HG03095 (cell line): ENCODE measurements around the gene FRAT1.

Experiments
- ATAC-seq: cut with Tn5 transposase; IDR thresholded peaks from one replicate; pipeline ENCODE4 v1.9.1; 2021; ENCODE audit warnings: moderate library complexity; ENCODE audit not compliant: unreplicated experiment

Gene FRAT1

DNA sequence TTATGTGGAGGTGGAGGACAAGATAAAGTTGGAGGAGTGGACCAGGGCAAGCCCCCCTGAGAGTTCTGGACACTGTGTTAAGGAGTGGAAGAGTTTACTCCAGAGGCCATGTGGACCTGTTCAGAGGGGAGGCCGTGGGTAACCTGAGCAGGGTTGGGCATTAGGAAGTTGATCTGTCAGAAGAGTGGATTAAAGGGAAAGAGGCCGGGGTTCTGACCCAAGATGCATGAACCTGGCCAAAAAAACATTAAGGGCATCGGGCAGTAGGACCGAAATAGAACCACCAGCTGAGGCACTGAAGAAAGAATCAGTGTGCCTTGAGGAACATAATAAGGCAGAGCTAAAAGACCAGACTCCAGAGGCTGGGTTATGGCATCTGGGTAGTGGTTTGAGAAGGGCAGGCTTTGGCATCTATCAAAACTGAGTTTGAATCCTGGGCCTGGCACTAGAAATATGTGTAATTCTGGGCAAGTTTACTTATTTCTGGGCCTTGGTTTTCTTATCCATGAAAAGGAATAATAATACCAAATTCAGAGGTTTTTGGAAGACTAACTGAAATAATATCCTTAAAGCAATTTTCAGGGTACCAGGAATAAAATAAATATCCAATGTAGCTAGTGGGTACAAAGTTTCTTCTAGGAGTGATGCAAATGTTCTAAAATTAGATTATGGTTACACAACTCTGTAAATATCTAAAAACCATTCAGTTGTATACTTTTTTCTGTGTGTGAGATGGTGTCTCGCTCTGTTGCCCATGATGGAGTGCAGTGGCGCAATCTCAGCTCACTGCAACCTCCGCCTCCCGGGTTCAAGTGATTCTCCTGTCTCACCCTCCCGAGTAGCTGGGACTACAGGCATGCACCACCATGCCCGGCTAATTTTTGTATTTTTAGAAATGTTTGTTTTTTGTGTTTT lies 10.9 kb upstream of the FRAT1 start:
- ATAC-seq, result no peak

- no peak for ATAC-seq
Measured at GRCh38 chr10:97311111-97311626, 7.9 kb upstream of the FRAT1 start.

DNA sequence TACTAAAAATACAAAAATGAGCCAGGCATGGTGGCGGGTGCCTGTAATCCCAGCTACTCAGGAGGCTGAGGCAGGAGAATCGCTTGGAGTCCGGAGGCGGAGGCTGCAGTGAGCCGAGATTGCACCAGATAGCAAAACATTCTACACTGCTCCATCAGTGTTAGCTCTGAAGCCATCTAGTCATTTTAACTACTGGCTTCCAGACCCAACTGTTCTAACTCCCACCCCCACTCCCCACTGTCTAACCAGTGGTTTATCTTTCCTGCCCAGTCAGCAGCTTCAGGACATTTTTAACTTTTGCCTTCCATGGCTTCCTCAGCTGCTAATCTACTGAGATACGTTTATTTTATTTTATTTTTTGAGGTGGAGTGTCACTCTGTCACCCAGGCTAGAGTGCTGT lies 6.2 kb upstream of the FRAT1 start:
- no peak for ATAC-seq

DNA sequence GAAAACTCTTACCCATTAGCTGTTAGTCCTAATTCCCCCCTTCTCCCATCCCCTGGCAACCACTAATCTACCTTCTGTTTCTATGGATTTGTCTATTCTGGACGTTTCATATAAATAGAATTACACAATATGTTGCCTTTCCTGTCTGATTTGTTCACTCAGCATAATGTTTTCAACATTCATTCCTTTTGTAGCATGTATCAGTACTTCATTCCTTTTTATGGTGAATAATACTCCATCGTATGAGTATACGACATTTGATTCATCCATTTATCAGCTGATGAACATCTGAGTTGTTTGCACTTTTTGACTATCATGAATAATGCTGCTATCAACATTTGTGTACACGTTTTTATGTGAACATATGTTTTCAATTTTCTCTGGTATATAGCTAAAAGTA lies 4.4 kb upstream of the FRAT1 start:
- no peak for ATAC-seq

GRCh38 chr10:97319671-97320479 lies 804 bp downstream of the FRAT1 start:
- peak; percentile 37 for ATAC-seq

DNA sequence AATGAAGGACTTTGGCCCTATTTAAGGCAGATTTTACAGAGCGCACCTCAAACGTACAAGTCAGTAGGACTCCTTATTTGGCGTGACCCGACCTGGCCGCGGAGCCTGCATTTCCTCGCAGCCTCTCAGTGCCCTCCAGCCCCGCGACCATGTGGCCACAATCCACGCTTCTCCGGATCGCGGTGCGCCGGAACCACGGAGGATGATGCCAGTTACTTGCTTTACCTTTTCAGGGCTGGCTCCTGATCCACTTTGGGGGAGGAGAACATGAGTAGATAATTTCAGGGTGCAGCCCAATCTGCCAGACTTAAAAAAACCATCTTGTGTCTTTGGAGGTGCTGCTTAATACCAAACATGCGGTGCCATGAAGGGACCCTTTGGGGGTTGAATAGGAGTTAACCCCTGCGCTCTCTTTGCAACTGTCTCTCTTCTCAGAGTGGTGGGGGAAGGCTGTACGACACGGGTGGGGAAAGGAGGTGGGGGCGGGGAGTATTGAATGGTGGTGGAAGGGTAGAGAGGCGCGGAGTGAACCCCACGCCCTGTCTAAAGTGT lies 1.5 kb downstream of the FRAT1 start:
- ATAC-seq, result no peak

GRCh38 chr10:97321032-97321803 lies 2.1 kb downstream of the FRAT1 start:
- ATAC-seq, result no peak

DNA sequence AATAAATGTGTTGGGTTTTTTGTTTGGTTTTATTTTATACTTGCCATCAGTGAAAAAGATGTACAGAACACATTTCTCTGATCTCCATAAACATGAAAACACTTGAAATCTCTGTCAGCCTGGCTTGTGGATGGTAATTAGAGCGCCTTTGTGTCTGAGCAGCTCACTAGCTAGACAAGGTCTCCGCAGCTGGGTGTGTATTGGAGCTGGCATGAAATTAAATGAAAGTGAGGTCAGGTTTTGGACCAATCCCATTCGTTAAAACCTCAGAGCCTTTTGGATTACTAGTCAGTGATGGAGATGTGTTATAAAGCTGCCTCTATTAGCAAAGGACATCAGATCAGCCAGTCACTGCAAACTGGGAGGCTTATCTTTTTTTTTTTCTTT lies 2.7 kb downstream of the FRAT1 start:
- ATAC-seq, result no peak

- no peak for ATAC-seq
Measured at GRCh38 chr10:97323501-97323900, 4.4 kb downstream of the FRAT1 start.

DNA sequence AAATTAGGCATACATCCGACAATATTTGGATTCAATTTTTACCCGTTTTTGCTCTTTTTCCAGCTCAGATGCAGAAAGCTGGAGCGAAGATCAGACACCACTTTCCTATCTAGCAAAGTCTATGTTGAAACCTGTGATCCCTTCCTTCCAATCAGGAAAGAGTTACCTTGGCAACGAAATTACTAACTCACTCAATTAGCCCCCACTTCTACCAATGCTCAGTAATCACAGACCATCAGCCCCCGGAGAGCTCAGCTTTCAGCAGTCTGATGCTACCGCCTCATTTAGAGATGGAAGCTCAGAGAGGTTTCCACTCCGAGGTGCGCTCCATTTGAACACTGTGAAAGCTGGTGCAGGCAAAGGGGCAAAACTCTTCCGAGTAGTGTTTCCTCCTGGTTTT lies 6.7 kb downstream of the FRAT1 start:
- no peak for ATAC-seq

- no peak for ATAC-seq
Measured at GRCh38 chr10:97327348-97328294, 8.6 kb downstream of the FRAT1 start.

DNA sequence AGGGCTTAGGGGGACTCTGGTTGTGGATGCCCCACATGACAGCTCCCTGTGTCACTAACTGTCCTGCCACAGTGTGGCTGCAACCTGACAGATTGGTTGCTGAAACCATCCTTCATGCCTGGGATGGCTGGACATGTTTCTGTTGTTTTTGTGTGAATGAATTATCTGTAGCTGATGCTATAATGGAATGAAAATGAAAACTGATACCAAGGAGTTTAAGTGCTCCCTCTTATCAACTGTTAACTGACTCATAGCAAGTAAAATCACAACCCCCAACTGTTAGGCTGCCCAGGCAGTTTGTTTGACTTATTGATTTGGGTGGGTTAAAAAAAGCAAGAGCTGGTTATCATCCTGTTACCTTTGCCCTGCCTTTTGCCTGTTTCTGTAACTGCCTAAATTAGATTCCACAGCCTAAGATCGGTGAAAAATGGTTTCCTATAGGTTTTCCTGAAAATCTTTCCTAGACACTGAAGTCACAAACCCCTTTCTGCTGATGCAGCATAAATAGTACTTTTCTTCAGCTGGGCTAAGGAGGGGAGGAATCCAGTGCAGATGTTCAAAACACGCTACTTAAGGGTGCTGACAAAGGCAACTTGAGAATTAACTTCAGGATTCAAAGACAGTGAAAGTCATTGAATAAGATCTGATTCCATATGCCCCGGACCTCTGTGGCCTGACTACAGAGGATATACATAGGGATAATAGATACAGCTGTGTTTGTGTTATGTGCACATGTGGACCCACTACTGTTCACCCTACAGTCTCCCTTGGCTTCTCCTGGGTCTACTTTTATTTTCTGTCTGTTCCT lies 9.8 kb downstream of the FRAT1 start:
- ATAC-seq, result no peak

GRCh38 chr10:97329766-97330165 lies 10.7 kb downstream of the FRAT1 start:
- no peak for ATAC-seq

- no peak for ATAC-seq
Measured at GRCh38 chr10:97331153-97331703, 12.2 kb downstream of the FRAT1 start.

DNA sequence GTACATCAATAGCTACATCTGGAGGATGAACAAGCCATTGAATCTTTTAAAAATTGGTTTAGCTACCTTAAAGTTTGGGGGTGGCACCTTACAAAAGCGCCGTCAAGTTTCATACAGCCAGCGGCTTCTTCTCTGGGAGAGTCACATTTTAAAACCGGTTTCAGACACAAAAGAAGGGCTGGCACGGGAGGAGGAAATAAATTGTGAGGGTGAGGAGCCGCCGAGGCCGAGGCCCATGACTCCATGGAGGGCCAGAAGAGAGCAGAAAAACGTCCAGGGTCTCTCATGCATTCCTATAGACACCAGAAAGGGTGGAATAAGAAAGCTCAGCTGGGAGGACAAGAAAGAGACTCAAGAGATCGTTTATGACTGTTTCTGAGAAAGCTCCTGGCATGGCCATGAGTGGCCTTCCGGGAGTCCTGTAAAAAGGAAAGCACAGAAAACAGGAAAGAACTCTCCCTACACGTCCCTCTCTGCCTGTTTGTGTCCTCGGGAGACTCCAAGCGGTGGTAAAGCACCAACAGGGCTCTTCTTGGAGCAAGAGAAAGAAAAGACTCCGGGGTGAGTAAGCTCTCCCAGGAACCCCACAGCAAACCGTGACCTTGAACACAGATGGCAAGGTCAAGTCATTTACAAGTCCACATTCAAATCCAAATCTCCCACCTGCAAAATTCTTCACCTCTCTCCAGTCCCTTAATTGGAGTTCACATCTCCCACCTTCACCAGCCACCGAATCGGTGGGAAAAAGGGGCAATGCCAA lies 13.7 kb downstream of the FRAT1 start:
- ATAC-seq, result no peak

DNA sequence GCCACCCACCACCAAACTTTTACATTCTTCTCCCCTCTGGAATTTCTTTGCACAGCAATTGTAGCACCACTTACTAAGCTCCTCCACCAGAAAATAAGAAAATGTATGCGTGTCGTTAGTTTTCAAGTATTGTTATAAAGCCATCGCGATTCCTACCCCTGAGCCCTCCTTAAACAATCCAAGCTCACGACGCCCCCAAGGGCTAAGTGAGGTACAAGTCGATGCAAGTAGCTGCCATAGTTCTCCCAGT lies 14.2 kb downstream of the FRAT1 start:
- no peak for ATAC-seq

DNA sequence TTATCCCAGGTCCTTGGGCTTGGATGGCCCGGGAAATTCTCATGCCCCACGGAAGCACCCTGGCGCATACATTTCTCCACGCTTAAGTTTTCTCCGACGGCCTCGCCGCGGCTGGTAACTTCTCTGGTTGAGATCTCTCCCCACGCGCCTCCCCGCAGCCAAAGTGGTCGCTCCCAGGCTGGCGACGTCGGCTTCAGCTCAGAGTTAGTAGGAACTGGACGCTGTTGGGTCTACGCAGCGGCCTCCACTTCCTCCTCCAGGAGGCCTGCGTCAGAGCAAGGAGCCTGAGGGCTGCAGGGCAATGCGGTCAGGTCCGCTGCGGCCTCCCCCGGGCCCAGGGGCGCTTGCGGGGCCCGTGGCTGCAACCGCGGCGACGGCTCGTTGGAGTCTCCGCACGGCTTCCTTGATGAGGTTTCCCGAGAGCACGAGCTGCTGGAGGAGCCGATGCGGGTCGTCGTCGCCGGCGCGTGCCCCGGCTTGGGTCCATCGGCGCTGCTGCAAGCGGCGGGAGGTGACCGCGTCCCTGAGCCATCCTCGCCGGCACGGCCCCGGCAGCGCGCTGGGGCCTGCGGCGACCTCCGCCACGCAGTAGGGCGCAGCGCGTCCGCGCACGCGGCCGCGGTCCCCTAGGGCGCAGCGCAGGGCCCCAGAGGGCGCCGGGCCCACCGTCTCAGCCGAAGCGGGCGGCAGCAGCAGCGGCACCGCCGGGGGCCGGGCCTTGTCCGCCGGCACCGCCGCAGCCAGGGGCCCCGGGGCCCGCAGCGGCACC lies 14.7 kb downstream of the FRAT1 start:
- ATAC-seq, result peak; percentile 17
